Measurements from ENCODE around the gene CALY.

The CALY gene

DNA sequence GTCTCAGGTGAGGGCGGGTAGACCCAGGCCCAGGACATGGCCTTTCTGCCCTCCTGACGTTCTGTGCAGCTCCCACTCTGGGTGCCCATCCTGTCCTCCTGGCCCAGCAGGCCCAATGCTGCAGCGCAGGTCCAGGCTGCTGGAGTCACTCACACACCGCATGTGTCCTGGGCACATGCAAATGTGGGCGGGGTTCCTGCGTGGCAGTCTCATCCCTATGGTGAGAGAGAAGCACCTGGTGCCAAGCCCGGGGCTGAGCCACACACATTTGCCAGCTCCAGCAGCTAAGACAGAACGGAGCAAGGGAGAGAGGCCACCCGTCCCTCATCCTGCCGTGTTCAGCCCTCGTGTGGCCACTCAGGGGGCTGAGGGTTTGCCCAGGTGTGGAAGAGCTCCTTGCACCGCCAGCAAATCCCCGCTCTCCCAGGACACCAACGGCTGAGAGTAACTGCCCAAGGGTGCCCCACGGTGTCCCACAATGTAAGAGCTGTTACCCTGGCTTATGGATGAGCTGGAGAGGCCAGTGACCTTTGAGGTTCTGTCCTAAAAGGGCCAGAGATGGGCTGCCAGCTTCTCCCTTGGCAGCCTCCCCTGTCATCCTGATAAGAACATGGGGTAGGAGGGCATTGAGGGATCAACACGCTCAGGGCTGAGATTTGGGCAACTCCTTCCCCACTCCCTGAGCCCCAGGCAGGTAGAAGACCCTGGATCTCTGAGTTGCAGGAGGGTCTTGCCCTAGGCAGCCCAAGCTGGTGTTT lies 16.7 kb upstream of the CALY start:
- DNase-seq (ENCODE audit: insufficient read length, low spot score): no peak
- no peak for FAIRE-seq

DNA sequence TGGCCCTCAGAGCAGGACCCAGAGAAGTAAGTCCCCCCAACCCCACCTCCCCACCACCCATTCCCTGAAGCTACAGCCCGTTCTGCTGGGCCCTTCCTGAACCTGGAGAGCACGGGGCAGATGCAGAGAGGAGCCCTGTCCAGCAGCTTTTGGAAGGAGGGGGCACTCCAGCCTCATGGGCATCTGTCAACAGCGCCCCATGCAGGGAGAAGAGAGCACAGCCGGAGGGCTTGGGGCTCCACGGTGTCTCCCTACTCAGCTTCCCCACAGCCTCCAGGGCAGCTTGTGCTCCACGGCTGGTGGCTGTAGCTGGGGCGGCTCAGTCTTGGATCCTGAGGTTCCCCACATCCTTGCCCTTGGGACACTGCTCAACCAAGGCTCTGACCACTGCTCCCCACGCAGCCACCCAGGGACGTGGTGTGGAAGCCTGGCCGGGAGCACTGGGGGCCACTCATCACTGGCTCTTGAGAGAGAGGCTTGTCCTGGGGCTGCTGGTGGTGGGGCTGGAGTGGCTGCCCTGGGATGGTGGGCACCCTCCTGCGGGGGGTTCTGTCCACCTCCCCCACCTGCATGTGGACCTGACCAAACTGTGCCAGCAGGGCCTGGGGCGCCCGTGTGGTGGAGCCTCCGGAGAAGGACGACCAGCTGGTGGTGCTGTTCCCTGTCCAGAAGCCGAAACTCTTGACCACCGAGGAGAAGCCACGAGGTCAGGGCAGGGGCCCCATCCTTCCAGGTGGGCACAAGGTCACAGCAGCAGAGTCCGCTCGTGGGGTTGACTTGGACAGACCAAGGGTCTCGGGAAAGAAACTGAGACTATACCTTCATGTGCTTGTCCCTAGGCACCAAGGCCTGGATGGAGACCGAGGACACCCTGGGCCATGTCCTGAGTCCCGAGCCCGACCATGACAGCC lies 15.0 kb upstream of the CALY start:
- DNase-seq (ENCODE audit: insufficient read length, low spot score) (no peak), FAIRE-seq (no peak)

- DNase-seq (ENCODE audit: insufficient read length, low spot score): no peak
- FAIRE-seq: no peak
These were observed 14.2 kb upstream of the CALY start for GRCh38 chr10:133350950-133351329.

DNA sequence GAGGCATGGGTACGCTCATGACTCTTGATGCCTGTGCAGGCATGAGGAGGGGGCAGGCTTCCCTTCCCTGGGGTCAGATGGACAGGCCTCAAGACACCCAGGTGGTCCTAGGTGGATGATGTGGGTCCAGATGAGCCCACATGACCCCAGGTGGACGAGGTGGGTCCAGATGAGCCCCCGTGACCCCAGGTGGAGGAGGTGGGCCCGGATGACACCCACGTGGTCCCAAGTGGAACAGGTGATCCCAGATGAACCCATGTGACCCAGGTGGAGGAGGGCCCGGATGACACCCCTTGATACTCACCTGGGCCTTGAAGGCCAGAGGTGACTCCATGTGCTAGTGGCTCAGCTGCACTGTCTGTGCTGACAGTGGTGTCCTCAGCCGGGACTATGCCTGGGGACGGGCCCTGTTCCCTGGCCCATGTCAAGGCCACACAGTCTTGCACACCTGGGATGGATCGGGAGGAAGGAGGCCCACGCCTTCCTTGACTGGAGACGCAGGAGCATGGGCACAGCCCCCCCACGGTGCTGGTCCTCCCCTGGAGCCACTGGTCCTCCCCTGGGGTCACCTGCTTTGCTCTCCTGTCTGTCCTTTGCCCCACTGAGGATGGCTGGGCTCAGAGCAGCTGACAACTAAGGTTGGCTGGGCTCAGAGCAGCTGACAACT lies 13.7 kb upstream of the CALY start:
- FAIRE-seq: no peak
- DNase-seq (ENCODE audit: insufficient read length, low spot score): no peak

GRCh38 chr10:133349577-133350011 lies 12.9 kb upstream of the CALY start:
- FAIRE-seq: no peak
- DNase-seq (ENCODE audit: insufficient read length, low spot score): no peak

DNA sequence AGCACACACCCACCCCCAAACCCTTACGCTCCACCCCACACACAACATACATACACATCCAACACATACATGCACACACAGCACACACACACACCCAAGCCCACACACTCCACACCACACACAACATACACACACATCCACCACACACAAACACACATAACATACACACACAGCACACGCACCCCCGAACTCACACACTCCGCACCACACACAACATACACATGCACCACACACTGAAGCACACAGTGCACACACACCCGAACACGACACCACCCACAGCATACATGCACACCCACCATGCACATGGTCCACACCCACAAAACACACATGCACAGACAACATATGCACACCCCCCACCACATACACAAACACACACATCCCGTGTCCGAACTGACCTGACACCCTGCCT lies 12.5 kb upstream of the CALY start:
- DNase-seq (ENCODE audit: insufficient read length, low spot score) (no peak), FAIRE-seq (no peak)

DNA sequence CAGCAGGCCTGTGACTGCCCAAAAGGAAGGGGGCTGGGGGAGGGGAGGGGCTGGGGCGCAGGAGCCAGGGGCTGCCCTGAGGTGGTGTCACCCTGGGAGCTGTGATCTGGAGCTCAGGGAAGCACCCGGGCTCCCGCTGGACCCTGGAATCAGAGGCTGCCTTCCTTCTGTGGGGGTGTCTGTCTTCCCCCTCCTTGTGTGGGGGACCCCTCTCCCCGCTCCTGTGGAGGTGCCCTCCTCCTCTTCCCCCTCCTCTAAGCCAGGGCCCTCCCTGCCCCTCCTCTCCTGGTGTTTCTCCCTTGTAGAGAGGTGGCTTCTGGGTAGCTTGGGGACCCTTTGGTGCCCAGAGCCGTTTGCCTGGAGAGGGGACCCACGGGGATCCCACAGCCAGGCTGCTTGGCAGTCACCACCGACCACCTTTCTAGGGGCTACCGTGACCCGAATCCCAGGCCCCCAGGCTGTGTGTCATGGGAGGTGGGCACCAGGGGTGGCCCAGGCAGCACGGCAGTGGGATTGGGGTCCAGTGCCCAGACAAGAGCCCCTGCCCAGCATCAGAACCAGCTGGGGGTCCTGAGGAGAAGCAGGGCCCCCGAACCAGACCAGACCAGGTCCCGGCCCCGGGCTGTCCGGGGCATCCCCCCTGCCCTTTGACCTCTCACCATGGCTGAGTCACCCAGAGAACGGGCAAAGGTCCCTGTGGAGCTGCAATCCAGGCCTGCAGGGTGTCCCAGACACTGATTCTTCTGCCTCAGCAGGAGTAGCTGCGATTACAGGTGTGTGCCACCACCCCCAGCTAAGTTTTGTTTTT lies 11.2 kb upstream of the CALY start:
- FAIRE-seq: no peak
- no peak for DNase-seq (ENCODE audit: insufficient read length, low spot score)

DNA sequence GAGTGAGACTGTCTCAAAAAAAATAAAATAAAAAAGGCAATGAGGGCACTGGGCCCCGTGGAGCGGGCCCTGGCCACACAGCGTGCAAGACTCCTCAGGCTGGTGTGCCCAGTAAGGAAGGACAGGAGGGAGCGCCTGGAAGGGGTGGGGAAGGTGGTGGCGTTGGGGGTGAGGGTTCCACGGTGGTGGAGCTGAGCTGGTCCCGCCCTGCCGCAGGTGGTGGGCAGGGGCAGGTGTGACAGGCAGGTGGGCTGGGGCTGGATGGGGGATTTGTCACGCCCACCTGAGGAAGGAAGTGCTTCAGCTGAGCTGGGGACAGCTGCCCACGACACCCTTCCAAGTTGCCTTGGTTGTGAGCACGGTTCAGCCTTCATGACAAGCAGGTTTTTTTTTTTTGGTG lies 9.7 kb upstream of the CALY start:
- no peak for DNase-seq (ENCODE audit: insufficient read length, low spot score)
- FAIRE-seq: no peak

DNA sequence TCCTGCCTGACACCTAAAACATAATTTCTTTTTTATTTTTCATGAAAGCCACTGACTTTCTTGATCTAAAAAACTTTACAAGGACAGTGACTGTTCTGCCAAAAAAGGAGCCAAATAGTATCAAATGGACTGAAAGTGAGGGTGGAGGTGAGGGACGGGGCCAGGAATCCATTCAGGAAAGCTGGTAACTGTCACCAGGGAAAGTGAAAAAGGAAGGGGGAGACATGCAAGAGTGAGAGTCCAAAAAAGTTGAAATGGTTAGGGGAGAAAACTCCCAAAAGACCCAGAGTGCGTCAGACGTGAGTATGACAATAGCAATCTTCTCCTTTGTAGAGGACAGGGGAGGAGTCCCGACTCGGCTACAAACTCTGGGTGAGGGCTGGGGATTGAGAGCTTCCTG lies 7.5 kb upstream of the CALY start:
- DNase-seq (ENCODE audit: insufficient read length, low spot score) (no peak), FAIRE-seq (no peak)

- DNase-seq (ENCODE audit: insufficient read length, low spot score) (no peak), FAIRE-seq (no peak)
These were observed 6.9 kb upstream of the CALY start for GRCh38 chr10:133343558-133343957.

DNA sequence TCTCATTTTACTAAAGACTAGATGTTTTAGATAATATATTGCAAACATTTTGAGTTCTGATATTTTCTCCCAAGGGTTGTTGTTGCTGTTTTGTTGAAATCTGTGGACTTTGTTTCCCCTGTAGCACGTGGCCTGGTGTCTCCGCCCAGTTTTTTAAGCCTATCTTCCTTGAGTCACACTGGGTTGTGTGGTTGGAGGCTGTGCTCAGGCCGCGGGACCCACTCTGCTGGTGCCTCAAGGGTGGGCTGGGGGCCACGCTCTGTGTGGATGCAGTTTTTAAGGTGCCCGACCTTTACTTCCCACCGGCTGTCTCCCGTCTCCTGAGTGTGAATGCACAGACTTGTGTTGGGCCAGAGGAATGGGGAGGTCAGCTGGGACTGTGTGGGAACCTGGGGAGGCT lies 6.2 kb upstream of the CALY start:
- FAIRE-seq (no peak), DNase-seq (ENCODE audit: insufficient read length, low spot score) (no peak)

DNA sequence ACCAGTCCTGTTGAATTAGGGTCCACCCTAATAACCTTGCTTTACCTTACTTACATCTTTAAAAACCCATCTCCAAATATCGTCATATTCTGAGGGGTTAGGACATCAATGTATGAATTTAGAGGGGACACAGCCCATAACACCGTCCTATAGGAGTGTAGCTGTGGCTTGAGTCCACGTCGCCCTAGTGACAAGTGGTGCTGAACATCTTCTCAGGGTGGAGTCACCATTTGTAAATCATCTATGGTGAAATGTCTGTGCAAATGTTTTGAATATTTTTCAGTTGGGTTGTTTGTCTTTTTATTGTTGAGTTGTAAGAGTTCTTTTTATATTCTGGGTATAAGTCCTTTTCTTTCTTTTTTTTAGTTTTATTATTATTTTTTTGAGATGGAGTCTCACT lies 5.3 kb upstream of the CALY start:
- FAIRE-seq (no peak), DNase-seq (ENCODE audit: insufficient read length, low spot score) (no peak)

GRCh38 chr10:133339708-133340380 lies 3.1 kb upstream of the CALY start:
- FAIRE-seq: no peak
- no peak for DNase-seq (ENCODE audit: insufficient read length, low spot score)

DNA sequence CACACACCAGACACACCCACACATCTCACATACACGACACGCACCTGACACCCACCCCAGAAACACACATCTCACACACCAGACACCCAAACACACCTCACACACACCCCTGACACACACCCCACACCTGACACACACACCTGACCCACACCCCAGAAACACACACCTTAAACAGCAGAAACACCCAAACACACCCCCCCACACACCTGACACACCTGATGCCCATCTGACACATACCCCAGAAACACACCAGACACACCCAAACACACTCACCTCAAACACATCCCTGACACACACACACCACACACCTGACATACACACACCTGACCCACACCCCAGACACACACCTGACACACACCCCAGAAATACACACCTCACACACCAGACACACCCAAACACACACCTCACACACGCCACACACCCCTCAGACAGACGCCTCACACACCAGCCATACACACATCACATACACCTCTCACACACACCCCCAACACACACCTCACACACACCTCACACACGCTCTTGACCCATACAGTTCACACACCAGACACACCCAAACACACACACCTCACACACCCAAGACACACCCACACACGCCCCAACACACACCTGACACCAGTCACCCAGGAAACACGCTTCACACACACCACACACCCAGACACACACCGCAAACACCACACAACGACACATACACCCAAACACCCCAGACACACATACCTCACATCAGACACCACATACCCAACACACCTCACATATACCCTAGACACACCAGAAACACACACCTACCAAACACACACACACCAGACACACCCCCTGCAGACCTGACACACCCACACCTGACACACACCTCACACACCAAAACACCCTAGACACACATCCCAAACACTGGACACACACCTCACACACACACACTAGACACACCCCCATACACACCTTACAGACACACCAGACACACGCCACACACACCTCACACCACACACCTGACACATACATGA lies 1.7 kb upstream of the CALY start:
- FAIRE-seq (no peak), DNase-seq (ENCODE audit: insufficient read length, low spot score) (no peak)

- DNase-seq (ENCODE audit: insufficient read length, low spot score) (no peak), FAIRE-seq (no peak)
These were observed 652 bp upstream of the CALY start for GRCh38 chr10:133337370-133337725.

GRCh38 chr10:133336118-133336576 lies 549 bp downstream of the CALY start:
- DNase-seq (ENCODE audit: insufficient read length, low spot score) (no peak), FAIRE-seq (no peak)

DNA sequence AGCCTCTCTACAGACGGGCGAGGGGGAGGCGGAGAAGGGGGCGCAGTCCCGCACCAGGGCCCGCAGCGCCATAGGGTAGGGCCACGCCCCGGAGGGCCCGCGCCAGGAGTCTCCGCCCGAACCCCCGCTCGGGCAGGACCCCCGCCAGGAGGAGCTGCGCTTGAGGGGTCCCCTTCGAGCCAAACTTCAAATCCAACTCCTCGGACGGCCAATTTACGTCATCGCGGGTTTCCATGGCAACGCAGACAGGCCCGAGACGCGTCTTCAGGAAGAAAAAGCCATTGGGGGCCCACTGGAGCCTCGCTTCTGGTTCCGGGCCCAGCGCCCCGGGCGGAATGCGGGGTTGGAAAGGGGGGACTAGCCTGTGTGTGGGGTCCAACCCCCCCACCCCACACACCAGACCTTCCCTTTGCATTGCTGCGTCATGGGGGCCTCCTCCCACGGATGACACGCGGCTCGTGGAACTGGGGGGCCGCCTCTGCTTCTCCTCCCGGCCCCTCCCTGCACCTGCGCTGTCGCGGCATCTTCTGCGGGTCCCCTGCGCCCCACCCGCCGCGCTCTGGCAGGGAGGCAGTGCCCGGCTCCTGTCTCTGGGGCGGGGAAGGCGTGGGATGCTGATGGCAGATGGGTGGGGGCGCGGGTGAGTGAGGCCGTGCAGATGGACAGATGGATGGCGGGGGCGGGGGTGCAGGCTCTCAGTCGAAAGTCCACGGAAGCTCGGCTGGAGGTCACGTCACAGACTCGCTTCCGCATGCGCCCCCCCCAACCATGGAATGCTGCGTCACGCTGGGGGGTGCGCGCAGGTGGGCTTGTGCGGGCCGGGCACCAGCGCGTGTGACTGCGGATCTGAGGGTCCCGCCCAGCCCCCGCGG lies 1.2 kb downstream of the CALY start:
- FAIRE-seq (no peak), DNase-seq (ENCODE audit: insufficient read length, low spot score) (no peak)

Measured in GM19239 (cell line).